Loucy (cell line): ENCODE results near the gene SLC30A7.

Experiments used
- CTCF ChIP-seq: fragments of 200-600 bp; sonication (generic); conservative IDR thresholded peaks from 2 replicates; pipeline ENCODE4 v1.5.1; 2014; ENCODE audit warnings: mild to moderate bottlenecking, antibody characterized with exemption, low read length
- EZH2phosphoT487 ChIP-seq: fragments of 200-600 bp; IDR thresholded peaks from 2 replicates; pipeline ENCODE4 v1.6.1; 2018; ENCODE audit warnings: antibody characterized with exemption, mild to moderate bottlenecking, moderate library complexity, borderline replicate concordance

DNA sequence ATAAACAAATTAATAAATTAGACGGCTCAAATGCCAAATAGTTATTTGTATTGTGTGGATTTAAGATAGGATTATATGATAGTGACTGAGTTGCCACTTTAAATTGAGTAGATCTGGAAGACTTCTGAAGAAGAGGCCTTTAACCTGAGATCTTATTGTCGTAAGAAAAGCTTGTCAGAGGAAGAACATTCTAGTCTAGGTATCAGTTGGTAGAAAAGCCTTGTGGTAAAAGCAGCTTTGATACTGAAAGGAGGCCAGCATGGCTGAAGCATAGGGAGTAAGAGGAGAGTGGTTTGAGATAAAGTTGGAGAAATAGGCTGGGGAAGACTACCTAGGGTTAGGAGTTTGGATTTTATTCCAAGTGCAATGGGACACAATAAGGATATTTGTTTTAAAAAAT is 29.1 kb downstream of the SLC30A7 start:
- TF ChIP-seq CTCF: no peak
- TF ChIP-seq EZH2phosphoT487: no peak
